Activated CD4-positive, alpha-beta T cell treated with anti-CD3 and anti-CD28 coated beads, Interleukin-10, Interleukin-2, amounts not matched to agents 100 ng/mL and 50 ng/mL, durations not matched to agents 16 hours and 8 hours (primary cell): ENCODE measurements around the gene FAM177B.
A peak's percentile ranks its signal among the peaks of the same experiment; 100 is the strongest.

Source experiments
- DNase-seq: peaks from one replicate; pipeline ENCODE4 v3.0.0-alpha.2; 2020

FAM177B gene

DNA sequence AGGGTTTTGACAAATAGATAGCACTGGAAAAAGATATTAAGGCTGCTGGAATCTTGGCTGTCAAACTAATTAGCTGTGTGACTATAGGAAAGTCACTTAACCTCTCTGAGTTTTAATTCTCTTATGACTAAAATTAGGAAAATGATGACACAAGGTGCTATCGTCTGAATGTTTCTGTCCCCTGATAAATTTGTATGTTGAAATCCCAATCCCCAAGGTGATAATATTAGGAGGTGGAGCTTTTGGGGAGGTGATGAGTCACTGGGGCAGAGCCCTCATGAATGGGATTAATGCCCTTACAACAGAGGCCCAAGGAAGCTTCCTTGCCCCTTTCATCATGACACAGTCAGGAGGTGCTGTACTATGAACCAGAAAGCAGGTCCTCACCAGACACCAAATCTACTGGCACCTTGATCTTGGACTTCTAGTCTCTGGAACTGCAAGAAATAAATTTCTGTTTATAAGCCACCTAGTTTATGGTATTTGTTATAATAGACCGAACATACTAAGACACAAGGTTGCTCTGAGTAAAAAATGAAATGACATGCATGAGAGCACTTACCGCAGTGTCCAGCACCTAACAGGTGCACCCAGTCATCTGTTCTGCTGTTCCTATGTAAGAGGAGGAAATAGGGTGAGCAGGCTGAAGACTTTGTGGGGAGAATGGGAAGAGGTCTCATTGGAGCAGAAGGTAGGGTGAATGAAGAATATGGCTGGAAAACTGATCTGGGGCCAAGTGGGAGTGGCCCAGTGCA is 51.6 kb downstream of the FAM177B start:
- DNase-seq: no peak

DNA sequence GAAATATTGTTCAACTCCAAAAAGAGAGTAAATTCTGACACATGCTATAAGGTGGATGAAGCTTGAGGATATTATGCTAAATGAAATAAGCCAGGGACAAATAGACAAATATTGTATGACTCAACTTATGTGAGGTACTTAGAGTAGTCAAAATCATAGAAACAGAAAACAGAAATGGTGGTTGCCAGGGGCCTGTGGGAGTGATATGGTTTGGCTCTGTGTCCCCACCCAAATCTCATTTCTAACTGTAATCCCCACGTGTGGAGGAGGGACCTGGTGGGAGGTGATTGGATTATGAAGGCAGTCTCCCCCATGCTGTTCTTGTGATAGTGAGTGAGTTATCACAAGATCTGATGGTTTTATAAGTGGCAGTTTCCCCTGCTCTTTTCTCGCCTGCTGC is 53.1 kb downstream of the FAM177B start:
- peak; percentile 7 for DNase-seq

DNA sequence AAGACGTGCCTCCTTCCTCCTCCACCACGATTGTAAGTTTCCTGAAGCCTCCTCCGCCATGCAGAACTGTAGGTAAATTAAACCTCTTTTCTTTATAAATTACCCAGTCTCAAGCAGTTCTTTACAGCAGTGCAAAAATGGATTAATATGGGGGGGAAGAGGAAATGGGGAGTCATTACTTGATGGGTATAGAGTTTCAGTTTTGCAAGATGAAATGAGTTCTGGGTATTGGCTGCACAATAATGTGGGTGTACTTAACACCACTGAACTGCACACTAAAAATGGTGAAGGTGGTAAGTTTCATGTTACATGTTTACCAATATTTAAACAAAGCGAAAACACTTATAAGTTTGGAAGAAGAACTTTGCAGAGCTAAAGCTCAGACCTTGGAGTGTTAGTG is 53.5 kb downstream of the FAM177B start:
- peak; percentile 45 for DNase-seq

DNA sequence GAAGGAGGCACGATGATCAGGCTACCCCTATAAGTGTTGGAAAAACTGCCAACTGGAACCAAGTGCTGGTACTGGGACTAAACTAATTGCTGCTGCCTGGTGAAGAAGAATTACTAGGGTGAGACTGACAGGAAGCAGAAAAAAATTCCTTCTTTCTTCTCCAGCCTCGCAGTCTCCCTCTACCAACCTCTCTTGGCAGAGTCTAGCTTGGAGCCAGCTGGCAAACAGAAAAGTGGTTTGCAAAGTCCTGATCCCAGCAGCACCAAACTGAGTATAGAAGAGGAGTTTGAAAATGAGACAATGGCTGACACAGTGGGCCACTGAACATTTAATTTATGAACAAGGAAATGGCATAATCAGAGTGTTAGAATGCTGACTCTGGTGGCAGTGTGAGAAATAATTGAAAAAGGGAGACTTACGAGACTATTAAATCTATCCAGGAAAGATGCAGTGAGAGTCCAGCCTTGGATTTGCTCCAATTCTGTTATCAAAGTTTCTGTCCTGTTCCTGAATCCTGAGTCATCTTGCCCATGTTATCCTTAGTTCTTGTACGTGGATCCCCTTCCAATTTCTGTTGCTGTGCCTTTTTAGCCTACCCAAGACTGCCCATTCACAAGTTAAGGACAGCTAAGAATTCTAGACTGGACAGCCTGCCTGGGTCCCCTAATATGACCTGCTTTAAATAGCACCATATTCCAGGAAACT is 54.2 kb downstream of the FAM177B start:
- no peak for DNase-seq

DNA sequence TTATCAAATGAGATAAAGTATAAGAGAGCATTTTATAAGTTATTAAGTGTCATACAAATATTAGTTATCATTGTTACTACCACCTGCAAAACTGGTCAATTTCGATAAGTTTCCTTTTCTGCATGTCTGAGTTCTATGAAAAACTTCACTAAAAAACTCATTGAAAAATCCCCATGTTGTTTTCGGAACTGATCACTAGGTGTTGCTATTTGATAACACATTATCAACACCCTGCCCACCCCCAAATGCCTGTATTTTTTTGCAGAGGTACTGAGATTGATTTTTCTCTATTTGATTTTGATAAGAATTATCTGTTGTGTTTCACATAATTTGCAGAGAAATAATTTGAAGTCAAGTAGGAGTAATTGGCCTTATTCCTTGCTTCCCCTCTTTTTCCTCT is 55.7 kb downstream of the FAM177B start:
- peak; percentile 4 for DNase-seq

DNA sequence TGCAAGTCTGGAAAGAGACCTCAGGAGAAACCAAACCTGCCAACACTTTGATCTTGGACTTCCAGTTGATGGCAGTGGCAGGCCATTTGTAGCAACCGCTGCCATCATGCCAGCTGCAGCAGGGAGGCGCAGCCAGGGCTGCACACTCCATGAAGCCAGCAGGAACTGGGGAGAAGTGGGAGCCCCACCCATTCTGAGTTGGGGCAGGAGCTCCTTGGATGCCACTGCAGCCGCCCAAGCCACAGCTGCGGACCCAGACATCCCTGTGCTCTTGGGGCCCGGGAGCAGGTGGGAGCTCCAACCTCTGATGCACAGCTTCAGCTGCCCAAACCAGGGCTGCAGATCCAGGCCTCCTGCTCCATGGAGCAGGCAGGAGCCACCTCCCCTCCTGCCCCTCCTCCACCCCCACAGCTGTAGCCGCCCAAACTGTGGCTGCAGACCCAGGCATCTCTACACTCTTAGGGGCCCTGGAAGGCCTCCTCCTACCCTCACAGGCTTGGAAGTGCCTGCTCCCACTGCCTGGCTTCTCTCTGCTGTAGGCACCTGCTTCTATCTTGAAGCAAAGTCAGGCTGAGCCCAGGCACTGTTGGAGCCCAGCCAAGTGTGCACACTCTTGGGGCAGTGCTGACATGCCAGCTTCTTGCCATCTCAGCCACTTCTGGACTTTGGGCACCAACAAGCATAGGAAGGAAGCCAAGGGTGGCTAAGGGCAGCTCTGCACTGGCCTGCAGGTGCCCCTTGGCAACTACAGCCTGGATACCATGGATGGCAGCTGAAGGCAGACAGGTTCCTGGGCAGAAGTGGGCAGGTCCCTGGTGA is 57.9 kb downstream of the FAM177B start:
- no peak for DNase-seq

DNA sequence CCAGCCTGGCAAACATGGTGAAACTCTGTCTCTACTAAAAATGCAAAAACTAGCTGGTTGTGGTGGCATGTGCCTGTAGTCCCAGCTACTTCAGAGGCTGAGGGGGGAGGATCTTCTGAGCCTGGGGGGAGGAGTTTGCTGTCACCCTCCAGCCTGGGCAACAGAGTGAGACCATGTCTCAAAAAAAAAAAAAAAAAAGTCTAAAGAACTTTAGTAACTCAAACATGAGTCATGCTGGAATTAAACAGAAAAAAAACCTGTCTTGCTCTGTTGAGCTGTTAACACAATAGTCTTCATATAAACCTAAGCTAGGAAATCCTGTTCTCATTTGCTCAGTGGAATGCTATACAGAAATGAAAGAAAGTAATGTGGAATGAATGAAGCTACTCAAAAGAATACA is 61.1 kb downstream of the FAM177B start:
- no peak for DNase-seq

DNA sequence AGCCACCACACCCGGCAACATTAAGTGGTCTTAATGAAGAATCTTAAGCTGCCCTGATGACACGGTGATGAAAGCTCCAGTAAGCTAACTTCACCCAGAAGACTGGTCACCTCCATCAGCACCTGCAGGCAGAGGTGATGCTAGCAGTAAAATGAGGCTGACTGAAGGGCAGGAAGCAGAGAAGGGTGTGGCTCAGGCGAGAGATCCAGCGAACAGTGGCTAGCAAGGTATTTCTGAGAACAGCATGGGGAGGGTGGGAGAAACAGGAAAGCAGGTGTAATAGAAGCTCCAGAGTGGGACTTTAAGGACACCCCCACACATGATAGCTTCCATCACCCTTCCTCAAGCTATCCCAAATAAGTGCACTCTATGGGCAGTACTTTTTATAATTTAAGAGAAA is 62.0 kb downstream of the FAM177B start:
- no peak for DNase-seq
